ES-I3 (cell line): Measurements from ENCODE around the gene WDR7.

ENCODE experiments used
- H3K36me3 ChIP-seq: 2 replicates; pipeline ENCODE4 v1.6.1; 2013; ENCODE audit warnings: mild to moderate bottlenecking, low read length, control low read depth, moderate library complexity; ENCODE audit not compliant: insufficient read depth
- H3K4me1 ChIP-seq: 2 replicates; pipeline ENCODE4 v1.6.1; 2013; ENCODE audit warnings: mild to moderate bottlenecking, control low read depth, low read length; ENCODE audit not compliant: insufficient read depth
- H3K9ac ChIP-seq: 2 replicates; pipeline ENCODE4 v1.6.1; 2013; ENCODE audit warnings: low read depth, mild to moderate bottlenecking, low read length, moderate library complexity
- H3K9me3 ChIP-seq: 2 replicates; pipeline ENCODE4 v1.6.1; 2013; ENCODE audit warnings: mild to moderate bottlenecking, low read length, moderate library complexity; ENCODE audit not compliant: control insufficient read depth, insufficient read depth

WDR7 gene

GRCh38 chr18:56770873-56771272, 119.7 kb downstream of the WDR7 start:
- Histone ChIP-seq H3K4me1 (no peaks in the 10 kb centered on the region), H3K9me3 (no peaks in the 10 kb centered on the region), H3K36me3 (no peaks in the 10 kb centered on the region), H3K9ac (no peak overlapping the region)

DNA sequence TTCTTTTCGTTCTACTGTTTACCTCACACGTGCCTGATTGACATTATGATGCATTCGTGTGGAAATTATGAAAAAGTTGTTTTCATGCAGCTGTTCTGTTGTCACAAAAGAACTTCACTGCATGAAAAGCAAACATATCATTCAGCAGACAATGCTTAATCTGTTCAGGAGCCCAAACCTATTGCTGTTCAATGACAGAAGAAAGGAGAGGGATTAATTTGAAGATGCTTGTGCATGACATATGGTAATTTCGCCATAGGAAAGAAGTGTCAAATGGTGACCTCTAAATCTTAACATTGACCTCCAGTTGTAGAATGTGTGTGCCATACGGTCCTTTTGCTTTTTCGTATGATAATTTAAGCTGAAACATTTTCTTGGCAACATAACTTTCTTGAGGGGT, 124.5 kb downstream of the WDR7 start:
- Histone ChIP-seq H3K9me3 (no peaks in the 10 kb centered on the region), H3K36me3 (no peaks in the 10 kb centered on the region), H3K4me1 (no peaks in the 10 kb centered on the region), H3K9ac (no peak overlapping the region)

GRCh38 chr18:56787390-56787789, 136.2 kb downstream of the WDR7 start:
- Histone ChIP-seq H3K9me3 (no peaks in the 10 kb centered on the region), H3K36me3 (no peaks in the 10 kb centered on the region), H3K4me1 (peaks cover 2% of the 10 kb centered on the region; the same call in 1 of the 2 replicates), H3K9ac (no peak overlapping the region)

GRCh38 chr18:56789004-56789888, 138.1 kb downstream of the WDR7 start:
- Histone ChIP-seq H3K9ac (no peak overlapping the region), H3K4me1 (peaks cover 2% of the 10 kb centered on the region; the same call in 1 of the 2 replicates), H3K9me3 (no peaks in the 10 kb centered on the region), H3K36me3 (no peaks in the 10 kb centered on the region)

DNA sequence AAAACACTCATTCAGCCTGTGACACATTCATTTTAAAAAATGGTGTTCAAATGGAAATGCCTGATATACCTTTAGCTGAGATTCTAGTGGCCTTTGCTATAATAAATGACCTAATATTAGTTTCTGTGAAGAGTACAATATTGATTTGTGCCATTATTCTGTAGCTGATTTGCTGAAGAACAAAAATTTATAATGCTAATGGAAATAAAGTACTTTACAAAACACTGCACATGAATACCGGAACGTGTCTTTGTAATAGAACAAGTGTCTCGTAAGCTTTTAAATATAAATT, 138.7 kb downstream of the WDR7 start:
- Histone ChIP-seq H3K9ac (no peak overlapping the region), H3K9me3 (no peaks in the 10 kb centered on the region), H3K4me1 (peaks cover 2% of the 10 kb centered on the region; the same call in 1 of the 2 replicates), H3K36me3 (no peaks in the 10 kb centered on the region)

GRCh38 chr18:56795381-56795780, 144.2 kb downstream of the WDR7 start:
- Histone ChIP-seq H3K9me3 (no peaks in the 10 kb centered on the region), H3K36me3 (no peaks in the 10 kb centered on the region), H3K9ac (no peak overlapping the region), H3K4me1 (no peaks in the 10 kb centered on the region)

GRCh38 chr18:56799756-56800155, 148.6 kb downstream of the WDR7 start:
- no peaks in the 10 kb centered on the region for H3K4me1 ChIP-seq
- H3K9ac ChIP-seq: no peak overlapping the region
- H3K36me3 ChIP-seq: no peaks in the 10 kb centered on the region
- H3K9me3 ChIP-seq: no peaks in the 10 kb centered on the region

DNA sequence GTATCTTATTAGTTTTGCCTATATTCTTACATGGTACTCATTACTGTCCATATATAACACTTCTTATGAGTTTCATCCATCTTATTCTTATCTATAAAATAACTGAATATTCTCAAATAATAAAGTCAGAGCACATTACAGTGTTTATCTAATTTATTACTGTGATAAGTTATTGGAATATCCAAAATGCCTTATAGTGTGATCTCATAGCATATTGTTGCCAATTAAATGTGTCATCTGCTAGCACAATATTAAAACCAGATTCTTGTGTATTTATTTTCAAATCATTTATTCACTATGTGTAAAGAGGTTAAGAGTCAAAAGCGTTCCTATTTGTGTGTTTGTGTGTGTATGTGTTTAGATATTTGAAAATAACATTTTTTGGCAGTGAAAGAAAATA, 151.9 kb downstream of the WDR7 start:
- H3K36me3 ChIP-seq: no peaks in the 10 kb centered on the region
- no peaks in the 10 kb centered on the region for H3K9me3 ChIP-seq
- peaks cover 2% of the 10 kb centered on the region; the same call in 1 of the 2 replicates for H3K4me1 ChIP-seq
- H3K9ac ChIP-seq: no peak overlapping the region

DNA sequence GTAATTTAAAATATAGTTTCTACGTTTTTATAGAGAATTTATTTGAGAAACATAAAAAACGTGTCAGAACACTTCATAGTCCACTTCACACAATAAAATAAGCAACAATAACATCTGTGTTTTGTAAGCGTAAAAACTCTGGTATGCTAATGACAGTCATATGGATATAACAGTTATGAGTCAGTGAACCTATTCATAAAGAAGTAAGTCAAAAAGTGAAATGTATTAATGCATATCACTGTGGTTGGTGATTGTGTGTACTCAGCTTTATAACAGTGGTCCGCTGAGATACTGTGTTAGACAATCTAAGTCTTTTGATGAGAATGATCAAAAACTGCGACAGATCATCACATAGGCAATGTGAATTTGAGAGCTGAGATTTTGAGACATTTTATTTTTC, 153.2 kb downstream of the WDR7 start:
- H3K9ac ChIP-seq: no peak overlapping the region
- peaks cover 2% of the 10 kb centered on the region; the same call in 1 of the 2 replicates for H3K4me1 ChIP-seq
- no peaks in the 10 kb centered on the region for H3K36me3 ChIP-seq
- H3K9me3 ChIP-seq: no peaks in the 10 kb centered on the region

- no peaks in the 10 kb centered on the region for H3K9me3 ChIP-seq
- H3K9ac ChIP-seq: no peak overlapping the region
- H3K4me1 ChIP-seq: peaks cover 7% of the 10 kb centered on the region; the same call in 1 of the 2 replicates
- no peaks in the 10 kb centered on the region for H3K36me3 ChIP-seq
These were observed 156.7 kb downstream of the WDR7 start for GRCh38 chr18:56807901-56808300.

DNA sequence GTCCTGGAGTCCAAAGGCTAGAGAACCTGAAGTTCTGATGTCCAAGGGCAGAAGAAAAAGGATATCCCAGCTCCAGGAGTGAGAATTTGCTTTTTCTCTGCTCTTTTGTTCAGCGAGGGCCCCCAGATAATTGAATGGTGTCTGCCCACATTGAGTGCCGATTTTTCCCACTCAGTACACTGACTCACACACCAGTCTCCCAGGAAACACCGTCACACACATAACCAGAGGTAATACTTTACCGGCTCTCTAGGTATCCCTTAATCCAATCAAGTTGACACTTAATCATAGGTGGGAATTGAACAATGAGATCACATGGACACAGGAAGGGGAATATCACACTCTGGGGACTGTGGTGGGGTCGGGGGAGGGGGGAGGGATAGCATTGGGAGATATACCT, 161.5 kb downstream of the WDR7 start:
- no peaks in the 10 kb centered on the region for H3K36me3 ChIP-seq
- 0 out of 2 replicates have a peak, but pooled peaks cover 4% of the 10 kb centered on the region for H3K4me1 ChIP-seq
- no peak overlapping the region for H3K9ac ChIP-seq
- no peaks in the 10 kb centered on the region for H3K9me3 ChIP-seq

DNA sequence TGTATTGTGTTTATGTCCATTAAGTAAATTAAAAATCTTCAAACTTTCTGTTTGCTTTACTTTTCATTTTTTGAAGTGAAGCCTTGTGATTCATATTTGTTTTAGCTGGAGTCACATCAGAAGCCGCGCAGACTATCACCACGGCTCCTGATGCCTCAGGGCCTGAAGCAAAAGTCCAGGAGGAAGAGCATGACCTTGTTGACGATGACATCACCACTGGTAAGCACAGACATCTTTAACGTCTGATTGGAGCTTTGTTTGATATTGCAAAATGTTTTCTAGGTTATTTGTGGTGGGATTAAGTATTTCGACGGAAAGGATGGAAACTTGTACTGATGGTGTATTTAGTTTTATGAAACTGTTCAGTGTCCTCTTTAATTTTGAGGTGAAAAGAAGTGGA, 164.8 kb downstream of the WDR7 start:
- H3K9me3 ChIP-seq: no peaks in the 10 kb centered on the region
- H3K9ac ChIP-seq: no peak overlapping the region
- no peaks in the 10 kb centered on the region for H3K36me3 ChIP-seq
- 0 out of 2 replicates have a peak, but pooled peaks cover 4% of the 10 kb centered on the region for H3K4me1 ChIP-seq

GRCh38 chr18:56823986-56824565, 172.9 kb downstream of the WDR7 start:
- H3K4me1 ChIP-seq: no peaks in the 10 kb centered on the region
- no peaks in the 10 kb centered on the region for H3K9me3 ChIP-seq
- H3K9ac ChIP-seq: no peak overlapping the region
- no peaks in the 10 kb centered on the region; the same call in 1 of the 2 replicates for H3K36me3 ChIP-seq

DNA sequence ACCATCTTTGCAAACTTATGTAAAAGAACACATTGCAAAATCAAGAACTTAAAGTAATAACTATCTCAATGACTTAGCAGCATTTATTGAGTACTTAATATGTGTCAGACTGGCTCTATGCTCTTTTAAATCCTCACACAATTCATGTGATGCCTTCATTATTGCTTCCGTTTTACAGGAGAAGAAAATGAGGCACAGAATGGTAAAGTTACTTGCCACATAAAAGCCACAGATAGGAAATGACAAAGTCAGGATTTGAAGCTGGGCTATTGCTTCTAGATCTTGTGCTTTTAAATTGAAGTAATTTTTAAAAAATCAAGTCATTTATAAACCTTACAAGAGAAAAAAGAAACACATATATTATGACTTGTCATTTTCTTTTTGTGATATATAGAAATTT, 174.2 kb downstream of the WDR7 start:
- Histone ChIP-seq H3K4me1 (no peaks in the 10 kb centered on the region), H3K36me3 (no peaks in the 10 kb centered on the region; the same call in 1 of the 2 replicates), H3K9me3 (no peaks in the 10 kb centered on the region), H3K9ac (no peak overlapping the region)

DNA sequence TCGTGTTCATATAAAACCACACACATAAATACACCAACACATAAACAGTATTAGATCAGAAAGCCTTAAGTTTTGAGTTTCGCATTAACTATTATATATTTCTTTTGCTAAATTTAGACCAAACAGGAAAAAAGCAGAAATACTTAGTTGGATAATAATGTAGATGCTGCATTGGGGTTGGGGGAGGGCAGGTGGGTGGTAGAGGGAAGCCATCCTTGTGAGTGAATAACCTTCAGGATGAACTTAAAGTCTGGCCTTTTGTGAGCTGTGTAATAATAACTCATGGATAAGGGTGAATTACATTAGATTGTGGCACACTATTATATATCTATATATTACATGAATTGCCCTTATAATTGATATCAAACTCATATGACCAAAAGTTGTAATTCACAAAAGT, 174.7 kb downstream of the WDR7 start:
- Histone ChIP-seq H3K9me3 (no peaks in the 10 kb centered on the region), H3K9ac (no peak overlapping the region), H3K36me3 (no peaks in the 10 kb centered on the region; the same call in 1 of the 2 replicates), H3K4me1 (no peaks in the 10 kb centered on the region)
